HG02981 (cell line): ENCODE results near the gene COMTD1.
A peak's percentile ranks its signal among the peaks of the same experiment; 100 is the strongest.
"Not testable (repeated sequence)": the region's sequence is repeated elsewhere in the genome, so short reads cannot be mapped to it uniquely, and the experiment has no call there.

ENCODE experiments used
- ATAC-seq: cut with Tn5 transposase; IDR thresholded peaks from one replicate; pipeline ENCODE4 v1.9.1; 2021; ENCODE audit warnings: mild to moderate bottlenecking, moderate library complexity; ENCODE audit not compliant: unreplicated experiment

COMTD1 gene

DNA sequence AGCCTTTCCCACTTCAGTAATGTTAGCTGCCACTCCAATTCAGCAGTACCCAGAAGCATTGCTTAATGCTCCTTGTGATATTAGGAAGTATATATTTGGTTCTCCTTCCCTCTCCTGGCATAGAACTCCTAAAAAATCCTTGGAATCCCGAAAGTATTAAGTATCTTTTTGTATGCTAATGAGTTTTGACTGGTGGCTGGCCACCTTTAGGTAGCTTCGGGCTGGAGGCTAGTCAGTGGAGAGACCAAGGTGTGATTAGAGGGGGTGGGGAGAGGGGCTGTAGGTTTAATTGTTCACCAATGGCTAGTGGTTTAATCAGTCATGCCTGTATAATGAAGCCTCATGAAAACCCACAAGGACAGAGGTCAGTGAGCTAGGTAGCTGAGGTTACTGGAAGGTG lies 12.2 kb downstream of the COMTD1 start:
- ATAC-seq = no peak

DNA sequence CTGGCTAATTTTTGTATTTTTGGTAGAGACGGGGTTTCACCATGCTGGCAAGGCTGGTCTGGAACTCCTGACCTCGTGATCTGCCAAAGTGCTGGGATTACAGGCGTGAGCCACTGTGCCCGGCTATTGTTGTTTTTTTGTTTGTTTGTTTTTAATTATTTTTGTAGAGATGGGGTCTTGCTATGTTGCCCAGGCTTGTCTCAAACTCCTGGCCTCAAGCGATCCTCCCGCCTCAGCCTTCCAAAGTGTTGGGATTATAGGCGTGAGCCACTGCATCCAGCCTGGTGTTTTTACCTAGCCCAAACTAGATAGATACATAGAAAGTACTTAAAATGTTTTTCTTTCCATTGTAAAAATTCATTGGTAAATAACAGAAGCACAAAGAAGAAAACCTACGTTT lies 14.3 kb downstream of the COMTD1 start:
- not testable (repeated sequence) for ATAC-seq

DNA sequence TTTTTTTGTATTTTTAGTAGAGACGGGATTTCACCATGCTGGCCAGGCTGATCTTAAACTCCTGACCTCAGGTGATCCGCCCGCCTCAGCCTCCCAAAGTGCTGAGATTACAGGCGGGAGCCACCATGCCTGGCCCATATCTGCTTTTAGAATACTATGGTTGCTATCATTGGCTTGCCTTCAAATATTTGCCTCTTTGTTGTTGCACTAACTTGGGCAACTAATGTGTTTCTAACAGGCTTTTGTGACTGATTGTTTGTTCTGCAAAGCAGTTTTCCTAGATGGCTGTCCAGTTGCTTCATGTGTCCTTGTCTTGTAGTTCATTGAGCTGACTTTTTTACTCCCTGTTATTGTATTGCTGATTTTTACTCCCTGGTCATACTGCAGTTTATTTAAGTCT lies 15.5 kb downstream of the COMTD1 start:
- ATAC-seq = no peak

DNA sequence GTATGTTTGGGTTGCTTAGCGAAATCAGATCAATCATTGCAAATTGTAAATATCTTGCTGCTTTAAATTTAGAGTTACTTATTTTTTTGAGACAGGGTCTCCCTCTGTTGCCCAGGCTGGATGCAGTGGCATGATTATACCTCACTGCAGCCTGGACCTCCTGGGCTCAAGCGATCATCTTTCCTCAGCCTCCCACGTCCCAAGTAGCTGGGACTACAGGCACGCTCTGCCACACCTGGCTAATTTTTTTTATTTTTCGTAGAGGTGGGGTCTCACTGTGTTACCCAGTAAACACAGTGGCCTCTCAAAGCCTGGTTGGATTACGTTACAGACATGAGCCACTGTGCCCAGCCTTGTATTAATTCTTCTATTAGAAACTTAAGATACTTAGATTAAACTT lies 23.4 kb downstream of the COMTD1 start:
- no peak for ATAC-seq

DNA sequence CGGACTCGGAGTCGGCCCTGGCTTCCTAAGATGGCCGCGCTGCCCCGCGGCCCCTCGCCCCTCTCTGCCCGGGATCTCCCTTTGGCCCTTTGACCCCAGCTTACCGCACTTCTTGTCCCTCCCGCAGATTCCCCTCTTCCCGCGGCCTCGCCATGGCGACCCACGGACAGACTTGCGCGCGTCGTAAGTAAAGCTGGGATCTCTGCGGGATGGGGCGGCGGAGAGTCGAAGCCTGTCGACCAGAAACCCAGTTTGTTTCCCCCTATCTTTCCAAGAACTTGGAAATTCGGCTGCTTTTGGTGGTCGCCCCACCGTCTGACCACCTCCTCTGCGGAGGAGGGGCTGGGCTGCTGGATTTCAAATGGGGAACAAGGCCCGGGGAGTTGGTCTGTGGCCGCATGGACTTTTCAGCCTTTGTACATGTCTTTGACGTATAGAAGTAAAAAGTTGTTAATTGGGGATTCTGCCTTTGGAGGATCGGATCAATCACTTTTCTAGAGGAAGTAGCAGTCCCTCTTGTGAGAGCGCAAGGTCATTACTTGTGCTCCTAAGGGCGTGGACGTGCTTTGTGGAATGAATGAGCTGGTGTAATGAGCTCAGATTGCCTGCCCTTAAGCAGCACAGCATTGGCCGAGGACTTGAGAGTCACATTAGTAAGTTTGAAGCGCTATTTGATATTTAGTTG lies 24.6 kb downstream of the COMTD1 start:
- ATAC-seq = no peak

DNA sequence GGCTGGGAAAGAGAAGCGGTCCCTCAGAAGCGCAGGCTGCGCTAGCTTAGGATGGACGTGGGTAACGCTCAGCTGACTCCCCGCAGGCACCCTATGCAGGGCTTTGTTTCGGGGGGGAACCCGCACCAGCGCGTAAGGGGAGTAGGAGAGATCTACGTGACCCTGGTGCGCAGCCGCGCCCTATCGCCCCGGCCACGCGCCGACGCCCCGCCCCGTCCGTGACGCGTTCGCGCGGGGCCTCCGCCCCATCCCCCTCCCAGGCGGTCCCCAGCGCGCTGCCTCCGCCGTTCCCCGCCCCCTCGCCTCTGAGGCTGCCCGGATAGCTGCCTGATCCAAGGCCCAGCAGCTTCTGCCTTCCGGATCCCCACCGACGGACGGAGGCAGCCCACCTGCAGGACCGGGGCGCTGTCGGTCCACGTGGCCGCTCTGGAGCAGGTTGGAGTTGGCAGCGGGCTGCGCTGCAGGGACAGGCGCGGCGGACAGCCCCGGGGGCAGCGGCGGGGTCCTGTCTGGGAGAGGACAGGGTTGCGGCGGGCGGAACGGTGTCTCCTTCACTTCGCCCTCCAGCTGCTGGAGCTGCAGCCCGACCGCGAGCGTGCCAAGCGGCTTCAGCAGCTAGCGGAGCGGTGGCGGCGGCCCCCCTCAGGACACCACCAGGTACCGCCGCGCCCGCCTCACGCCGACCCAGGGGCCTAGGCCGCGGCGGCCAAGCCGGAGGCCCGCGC lies 25.3 kb downstream of the COMTD1 start, which contains the start of gene VDAC2:
Gene VDAC2 (plus strand): TSS at position 515 of the 725 bp plus-strand sequence. CDS start 363 bp downstream, outside the sequence.
- ATAC-seq = peak; percentile 83

DNA sequence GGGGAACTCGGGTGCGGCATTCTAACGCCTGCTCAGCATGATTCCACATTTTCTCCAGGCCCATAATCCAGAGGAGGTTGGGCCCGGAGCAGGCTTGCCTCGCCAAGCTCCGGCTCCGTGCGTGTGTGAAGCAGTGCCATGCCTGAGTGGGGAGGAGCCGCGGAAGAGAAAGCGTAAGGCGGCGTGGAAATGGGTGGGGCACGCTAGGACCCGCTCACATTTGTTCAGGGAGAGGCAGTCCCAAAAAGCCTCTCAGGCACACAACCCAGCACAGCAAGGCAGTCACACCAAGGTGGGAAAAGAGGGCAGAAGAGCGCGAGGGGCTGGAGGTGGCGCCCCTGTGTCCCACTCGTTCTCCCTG lies 25.9 kb downstream of the COMTD1 start:
- ATAC-seq = peak; percentile 39

DNA sequence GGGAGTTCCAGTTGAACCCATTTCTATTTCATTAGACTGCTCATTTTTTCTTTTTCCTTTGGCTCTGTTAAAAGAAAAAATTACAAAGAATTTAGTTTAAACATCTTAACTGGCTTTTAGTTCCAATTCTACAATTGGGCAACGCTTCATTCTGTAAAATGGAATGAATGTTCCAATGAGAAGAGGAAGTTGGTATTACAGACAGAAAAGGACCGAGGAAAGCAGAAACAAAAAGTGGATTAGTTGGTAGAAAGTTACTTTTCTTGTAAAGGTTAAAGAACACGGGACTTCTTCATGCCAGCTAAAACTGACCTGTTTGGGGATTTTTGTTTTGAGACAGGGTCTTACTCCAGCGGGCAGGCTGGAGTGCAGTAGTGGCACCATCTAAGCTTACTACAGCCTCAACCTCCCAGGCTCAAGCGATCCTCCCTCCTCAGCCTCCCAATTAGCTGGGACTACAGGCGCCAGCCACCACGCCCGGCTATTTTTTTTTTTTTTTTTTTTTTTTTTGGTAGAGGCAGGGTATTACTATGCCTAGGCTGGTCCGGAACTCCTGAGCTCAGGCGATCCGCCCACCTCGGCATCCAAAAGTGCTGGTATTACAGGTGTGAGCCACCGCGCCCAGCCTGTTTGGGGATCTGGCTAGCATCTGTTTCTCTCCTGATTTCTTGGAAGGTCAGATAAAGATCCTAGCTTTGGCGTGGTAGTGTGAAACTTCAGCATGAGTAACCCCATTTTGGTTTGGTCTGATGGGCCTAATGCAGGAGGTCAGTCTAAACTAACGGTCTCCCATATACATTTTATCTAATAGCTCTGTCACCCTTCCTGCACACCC lies 26.5 kb downstream of the COMTD1 start:
- no peak for ATAC-seq

DNA sequence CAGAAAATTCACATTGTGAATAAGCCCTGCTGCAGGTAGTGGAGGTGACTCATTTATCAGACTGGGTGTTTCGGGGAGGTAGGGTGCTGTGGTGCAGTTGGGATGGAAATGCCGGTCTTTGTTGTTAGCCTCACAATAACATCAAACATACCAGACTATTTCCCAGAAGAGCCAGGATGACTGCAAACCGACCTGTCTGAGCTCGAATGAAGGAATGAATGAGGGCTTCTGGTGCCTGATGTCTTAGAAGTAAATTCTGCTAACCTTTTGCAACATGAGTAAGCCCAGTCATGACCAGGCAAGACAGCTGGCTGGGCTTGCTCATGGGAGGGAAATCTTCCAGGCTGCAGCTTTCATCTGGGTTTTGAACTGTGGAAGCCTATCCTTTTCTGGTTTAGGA lies 27.6 kb downstream of the COMTD1 start:
- ATAC-seq = no peak

DNA sequence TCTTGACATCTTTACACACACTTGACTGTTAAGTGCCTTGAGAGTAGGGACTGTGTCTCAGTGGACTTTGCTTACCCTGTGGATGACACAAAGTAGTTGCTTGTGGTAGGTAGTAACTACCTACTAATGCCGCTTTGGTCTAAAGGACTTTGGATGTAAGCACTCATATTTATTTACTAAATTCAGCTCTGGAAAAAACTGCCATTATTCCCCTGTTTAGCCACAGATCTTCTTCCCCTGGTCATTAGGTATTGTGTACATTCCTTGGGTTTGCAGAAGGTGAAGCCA lies 28.0 kb downstream of the COMTD1 start:
- no peak for ATAC-seq

DNA sequence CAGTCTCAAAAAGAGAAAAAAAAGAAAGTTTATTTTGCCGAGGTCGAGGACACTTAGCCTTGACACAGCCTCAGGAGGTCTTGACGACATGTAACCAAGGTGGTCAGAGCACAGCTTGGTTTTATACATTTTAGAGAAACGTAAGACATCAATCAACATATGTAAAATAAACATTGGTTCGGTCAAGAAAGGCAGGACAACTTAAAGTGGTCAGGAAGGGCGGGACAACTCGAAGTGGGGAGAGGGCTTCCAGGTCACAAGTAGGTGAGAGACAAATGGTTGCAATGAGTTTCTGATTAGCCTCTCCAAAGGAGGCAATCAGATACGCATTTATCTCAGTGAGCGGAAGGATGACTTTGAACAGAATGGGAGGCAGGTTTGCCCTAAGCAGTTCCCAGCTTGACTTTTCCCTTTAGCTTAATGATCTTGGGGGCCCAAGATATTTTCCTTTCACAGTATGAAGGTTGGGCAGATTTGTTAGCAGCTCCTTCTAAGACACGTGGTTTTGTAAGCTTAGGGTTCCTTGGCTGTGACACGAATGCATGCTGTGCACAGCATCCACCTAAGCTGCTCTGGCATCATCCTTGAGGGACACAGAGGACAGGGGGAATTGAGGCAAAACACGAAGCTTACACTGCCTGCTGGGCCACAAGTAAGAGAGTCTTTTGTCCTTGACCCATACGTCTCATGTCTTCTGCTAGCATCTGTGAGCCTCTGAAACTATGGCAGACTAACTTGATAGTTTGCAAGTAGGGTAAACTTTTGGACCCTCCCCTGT lies 28.5 kb downstream of the COMTD1 start:
- ATAC-seq = no peak

DNA sequence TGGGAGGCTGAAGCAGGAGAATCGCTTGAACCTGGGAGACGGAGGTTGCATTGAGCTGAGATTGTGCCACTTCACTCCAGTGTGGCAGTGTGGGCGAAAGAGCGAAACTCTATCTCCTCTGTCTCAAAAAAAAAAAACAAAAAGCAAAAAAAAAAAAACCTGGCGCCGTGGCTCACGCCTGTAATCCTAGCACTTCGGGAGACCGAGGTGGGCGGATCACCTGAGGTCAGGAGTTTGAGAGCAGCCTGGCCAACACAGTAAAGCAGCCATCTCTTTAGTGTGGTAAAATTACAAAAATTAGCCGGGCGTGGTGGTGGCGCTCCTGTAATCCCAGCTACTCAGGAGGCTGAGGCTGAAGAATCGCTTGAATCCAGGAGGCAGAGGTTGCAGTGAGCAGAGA lies 29.1 kb downstream of the COMTD1 start:
- ATAC-seq = not testable (repeated sequence)

DNA sequence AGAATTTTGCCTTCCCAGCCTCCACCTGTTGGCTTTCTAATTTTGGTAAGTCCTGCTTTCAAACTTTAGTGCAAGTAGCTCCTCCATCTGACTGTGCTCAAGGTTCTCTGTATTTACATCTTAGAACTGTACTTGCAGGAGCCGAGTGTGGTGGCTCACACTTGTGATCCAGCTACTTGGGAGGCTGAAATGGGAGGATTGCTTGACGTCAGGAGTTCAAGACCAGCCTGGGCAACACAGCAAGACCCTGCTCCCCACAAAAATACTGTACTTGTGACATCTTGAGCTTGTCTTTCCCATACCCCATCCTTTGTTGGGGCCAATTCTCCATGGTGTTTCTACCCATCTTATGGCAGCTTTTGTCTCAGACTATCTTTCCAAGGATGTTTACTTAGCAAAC lies 29.8 kb downstream of the COMTD1 start:
- ATAC-seq = no peak

DNA sequence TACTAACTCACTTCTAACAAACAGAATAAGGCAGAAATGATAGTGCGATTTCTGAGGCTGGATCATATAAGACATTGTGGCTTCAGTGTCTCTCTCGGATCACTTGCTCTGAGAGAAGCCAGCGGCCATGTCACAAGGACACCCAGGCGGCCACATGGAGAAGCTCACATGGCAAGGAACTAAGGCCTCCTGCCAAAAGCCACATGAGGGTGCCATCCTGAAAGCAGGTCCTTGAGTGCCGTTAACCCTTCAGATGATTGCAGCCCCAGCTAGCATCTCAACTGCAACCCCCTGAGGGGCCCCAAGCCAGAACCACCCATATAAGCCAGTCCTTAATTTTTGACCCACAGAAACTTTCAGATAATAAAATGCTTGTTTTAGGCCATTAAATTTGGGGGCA lies 32.0 kb downstream of the COMTD1 start:
- no peak for ATAC-seq

DNA sequence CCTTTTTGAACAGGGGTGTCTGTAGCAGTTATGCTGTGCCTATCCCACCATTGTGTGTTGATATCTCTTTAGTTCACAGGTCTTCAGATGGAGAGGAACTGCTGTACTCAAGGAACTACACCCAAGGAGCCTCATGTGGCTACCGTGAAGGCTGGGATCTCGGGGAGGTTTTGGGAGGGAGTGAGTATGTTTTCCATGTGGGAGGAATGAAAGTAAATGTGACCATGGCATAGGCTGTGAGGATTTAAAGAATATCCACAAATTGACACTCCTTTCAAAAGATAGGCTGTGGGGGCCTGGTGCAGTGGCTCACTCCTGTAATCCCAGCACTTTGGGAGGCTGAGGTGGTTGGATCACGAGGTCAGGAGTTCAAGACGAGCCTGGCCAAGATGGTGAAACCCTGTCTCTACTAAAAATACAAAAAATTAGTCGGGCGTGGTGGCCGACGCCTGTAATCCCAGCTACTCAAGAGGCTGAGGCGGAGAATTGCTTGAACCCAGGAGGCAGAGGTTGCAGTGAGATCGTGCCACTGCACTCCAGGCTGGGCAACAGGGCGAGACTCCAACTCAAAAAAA lies 32.6 kb downstream of the COMTD1 start:
- ATAC-seq = not testable (repeated sequence)

DNA sequence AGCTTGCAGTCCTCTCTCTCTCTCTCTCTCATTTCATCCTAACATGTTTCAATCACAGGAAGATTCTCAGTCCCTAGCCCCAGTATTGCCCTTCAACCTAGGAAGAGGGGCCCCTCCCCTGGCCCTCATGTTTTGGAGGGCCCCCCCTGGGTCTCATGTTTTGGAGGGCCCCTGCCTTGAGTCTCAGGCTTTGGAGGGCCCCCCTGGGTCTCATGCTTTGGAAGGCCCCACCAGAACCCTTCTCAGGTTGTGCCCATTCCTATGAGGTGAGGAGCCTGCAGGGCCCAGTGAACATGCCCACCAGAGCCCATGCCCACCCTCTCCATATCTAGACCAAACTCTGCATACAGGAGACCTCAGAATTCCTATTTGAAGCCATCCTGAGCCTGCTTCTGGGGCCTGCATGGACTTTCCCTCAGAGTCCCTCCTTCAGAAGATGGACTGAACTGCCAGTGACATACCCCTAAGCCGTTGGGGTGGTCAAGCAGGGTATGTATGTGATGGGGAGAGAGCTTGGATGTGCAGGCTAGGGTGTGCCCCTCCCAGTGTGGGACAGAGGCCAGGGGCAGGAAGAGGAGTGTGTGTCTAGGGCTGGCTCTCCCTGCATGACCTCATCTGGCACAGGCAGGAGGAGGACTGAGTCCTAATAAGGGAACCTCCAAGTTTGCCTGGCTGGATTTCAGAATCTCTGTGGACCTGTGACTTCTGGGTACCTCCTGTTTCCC lies 33.3 kb downstream of the COMTD1 start:
- no peak for ATAC-seq

DNA sequence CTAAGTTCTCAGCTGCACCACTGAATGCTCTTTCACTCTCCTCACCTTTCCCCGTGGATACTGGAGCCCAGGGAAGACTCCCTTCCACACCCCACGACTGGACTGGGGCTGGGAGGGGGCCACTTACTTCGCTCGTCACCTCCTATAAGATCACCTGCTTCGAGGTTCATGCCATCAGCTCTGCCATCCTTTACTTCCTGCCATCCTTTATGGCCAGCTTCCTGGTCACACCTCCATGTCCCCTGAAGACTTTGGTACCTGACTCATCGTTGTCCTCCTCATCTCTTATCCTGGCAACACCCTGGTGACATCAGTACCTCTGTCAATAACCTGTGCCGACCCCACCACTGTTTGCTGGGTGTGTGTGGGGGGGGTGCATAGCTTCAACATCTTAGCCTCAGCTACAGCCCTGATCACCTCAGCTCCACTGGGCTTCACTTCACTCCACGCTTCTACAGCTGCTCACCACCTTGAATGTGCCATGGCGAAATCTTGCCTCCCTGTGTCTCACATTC lies 33.9 kb downstream of the COMTD1 start:
- ATAC-seq = no peak

DNA sequence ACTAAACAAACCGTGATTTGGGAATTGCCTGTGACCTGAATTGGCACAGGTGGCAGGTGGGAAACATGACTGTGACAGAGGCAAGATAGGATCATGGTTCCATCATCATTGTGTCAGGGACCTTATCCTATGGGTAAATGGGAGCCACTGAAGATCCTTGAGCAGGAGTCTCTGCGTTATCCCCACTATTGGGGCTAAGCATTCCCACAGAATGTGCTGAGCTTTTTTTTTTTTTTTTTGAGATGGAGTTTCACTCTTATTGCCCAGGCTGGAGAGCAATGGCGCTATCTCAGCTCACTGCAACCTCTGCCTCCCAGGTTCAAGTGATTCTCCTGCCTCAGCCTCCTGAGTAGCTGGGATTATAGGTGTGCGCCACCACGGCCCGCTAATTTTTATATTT lies 35.8 kb downstream of the COMTD1 start:
- ATAC-seq = not testable (repeated sequence)

DNA sequence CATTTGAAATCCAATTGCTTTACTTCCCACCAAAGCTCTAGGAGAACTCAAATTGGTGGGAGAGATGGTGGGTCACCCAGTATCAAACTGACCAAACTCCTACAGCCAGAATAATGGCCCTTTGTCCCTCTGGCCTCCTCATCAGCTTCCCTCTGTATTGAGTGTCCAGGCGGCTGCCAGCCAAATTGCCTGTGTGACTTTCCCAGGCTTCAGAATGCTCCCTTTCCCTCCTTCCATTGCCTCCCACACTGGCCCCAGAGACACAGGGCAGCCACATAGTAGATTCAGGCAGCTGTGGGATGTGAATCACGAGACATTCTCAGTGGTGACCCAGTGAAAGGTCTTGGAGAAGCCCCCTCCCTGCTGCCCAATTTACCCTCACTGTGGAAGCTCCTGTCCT lies 37.9 kb downstream of the COMTD1 start:
- ATAC-seq = no peak

DNA sequence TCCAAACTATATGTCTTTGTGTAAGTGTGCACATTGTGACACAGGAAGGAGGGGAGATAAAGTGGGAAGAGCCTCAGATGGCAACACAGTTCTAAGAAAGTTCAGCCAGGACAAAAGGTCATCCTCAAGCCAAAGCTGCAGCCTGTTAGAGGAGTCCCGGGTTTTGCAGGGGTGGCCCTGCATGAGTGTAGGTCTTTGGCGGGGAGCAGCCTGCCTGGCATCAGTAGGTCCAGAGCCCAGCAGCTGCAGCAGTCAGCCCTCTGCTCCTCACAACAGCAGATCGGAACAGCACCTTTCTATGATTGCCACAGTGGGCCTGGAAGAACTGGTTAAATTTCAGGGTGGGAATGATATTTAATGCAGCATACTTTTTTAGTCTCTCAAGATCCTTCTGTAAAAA lies 38.7 kb downstream of the COMTD1 start:
- no peak for ATAC-seq
